BLaER1 treated with 17β-estradiol and CSF1 and Interleukin-3, amounts not matched to agents 10 nM and 100 nM (cell line): ENCODE measurements around the gene UVRAG.

ENCODE experiments used
- H3K27ac ChIP-seq, 11 experiments: shearing (Covaris generic); formaldehyde crosslinking; 2 replicates each; pipeline ENCODE4 v1.8.1; 2022
- H3K27me3 ChIP-seq, 11 experiments: shearing (Covaris generic); formaldehyde crosslinking; 2 replicates each; pipeline ENCODE4 v1.8.1; 2022
- H3K36me3 ChIP-seq, 11 experiments: shearing (Covaris generic); formaldehyde crosslinking; 2 replicates each; pipeline ENCODE4 v1.8.1; 2022
- H3K4me1 ChIP-seq, 10 experiments: shearing (Covaris generic); formaldehyde crosslinking; 2 replicates each; pipeline ENCODE4 v1.8.1; 2022
- H3K4me2 ChIP-seq, 11 experiments: shearing (Covaris generic); formaldehyde crosslinking; 2 replicates each; pipeline ENCODE4 v1.8.1; 2022
- H3K4me3 ChIP-seq, 10 experiments: shearing (Covaris generic); formaldehyde crosslinking; 2 replicates each; pipeline ENCODE4 v1.8.1; 2022
- H3K9ac ChIP-seq, 11 experiments: shearing (Covaris generic); formaldehyde crosslinking; 2 replicates each; pipeline ENCODE4 v1.8.1; 2022
- H3K9me3 ChIP-seq, 11 experiments: shearing (Covaris generic); formaldehyde crosslinking; replicated peaks in 1 of 11; 2 replicates each; pipeline ENCODE4 v1.8.1; 2022
- H4K20me1 ChIP-seq, 11 experiments: shearing (Covaris generic); formaldehyde crosslinking; 2 replicates each; pipeline ENCODE4 v1.8.1; 2022
- Cebpa-rat ChIP-seq, 11 experiments: shearing (Covaris generic); IDR thresholded peaks; 2 replicates each; pipeline ENCODE4 v1.8.1; 2022

The UVRAG gene

GRCh38 chr11:76185931-76186401 lies 371.0 kb downstream of the UVRAG start:
- H3K27ac ChIP-seq = no peak overlapping the region
- H3K36me3 ChIP-seq = no peaks in the 10 kb centered on the region
- H4K20me1 ChIP-seq = no peaks in the 10 kb centered on the region
- no peaks in the 10 kb centered on the region for H3K27me3 ChIP-seq
- no peak for TF ChIP-seq Cebpa-rat (IDR thresholded peaks at IDR 0.05)
- peak overlapping the region in 4 of 11 experiments; percentile 5 to 76 (median 52); a peak in 4 of 22 replicates for H3K4me2 ChIP-seq
- no peak overlapping the region for H3K9ac ChIP-seq
- peaks cover 12 to 30% (median 23%) of the 10 kb centered on the region in 10 experiments; a peak in 19 of 20 replicates for H3K4me1 ChIP-seq
- H3K4me3 ChIP-seq = no peak overlapping the region
- H3K9me3 ChIP-seq = peaks cover 0 to 14% (median 10%) of the 10 kb centered on the region in 11 experiments; a peak in 14 of 22 replicates

- no peak for TF ChIP-seq Cebpa-rat (IDR thresholded peaks at IDR 0.05)
- Histone ChIP-seq H3K4me1 (peaks cover 12 to 30% (median 23%) of the 10 kb centered on the region in 10 experiments; a peak in 19 of 20 replicates), H3K4me3 (no peak overlapping the region), H3K27me3 (no peaks in the 10 kb centered on the region), H3K4me2 (no peak overlapping the region), H4K20me1 (no peaks in the 10 kb centered on the region), H3K27ac (no peak overlapping the region), H3K9ac (no peak overlapping the region), H3K9me3 (peaks cover 0 to 14% (median 10%) of the 10 kb centered on the region in 11 experiments; a peak in 14 of 22 replicates), H3K36me3 (no peaks in the 10 kb centered on the region)
These were observed 371.8 kb downstream of the UVRAG start for GRCh38 chr11:76186776-76187279.

GRCh38 chr11:76188873-76189272 lies 373.9 kb downstream of the UVRAG start:
- no peaks in the 10 kb centered on the region for H3K27me3 ChIP-seq
- H3K9me3 ChIP-seq = peaks cover 0 to 14% (median 10%) of the 10 kb centered on the region in 11 experiments; a peak in 14 of 22 replicates
- no peak for TF ChIP-seq Cebpa-rat (IDR thresholded peaks at IDR 0.05)
- no peak overlapping the region for H3K9ac ChIP-seq
- H3K4me1 ChIP-seq = peaks cover 12 to 30% (median 23%) of the 10 kb centered on the region in 10 experiments; a peak in 19 of 20 replicates
- no peak overlapping the region for H3K27ac ChIP-seq
- H3K4me2 ChIP-seq = no peak overlapping the region
- no peak overlapping the region for H3K4me3 ChIP-seq
- H4K20me1 ChIP-seq = no peaks in the 10 kb centered on the region
- no peaks in the 10 kb centered on the region for H3K36me3 ChIP-seq

GRCh38 chr11:76189682-76190081 lies 374.7 kb downstream of the UVRAG start:
- Histone ChIP-seq H3K36me3 (no peaks in the 10 kb centered on the region), H3K27ac (no peak overlapping the region), H3K27me3 (no peaks in the 10 kb centered on the region), H4K20me1 (no peaks in the 10 kb centered on the region), H3K9me3 (peaks cover 0 to 14% (median 10%) of the 10 kb centered on the region in 11 experiments; a peak in 14 of 22 replicates), H3K4me2 (peak overlapping the region in 6 of 11 experiments; percentile 0 to 33 (median 16); a peak in 5 of 22 replicates), H3K9ac (no peak overlapping the region), H3K4me1 (peaks cover 8 to 24% (median 17%) of the 10 kb centered on the region in 10 experiments; a peak in 19 of 20 replicates), H3K4me3 (no peak overlapping the region)
- TF ChIP-seq Cebpa-rat (IDR thresholded peaks at IDR 0.05) = no peak

- H3K27me3 ChIP-seq = no peaks in the 10 kb centered on the region
- no peak overlapping the region for H3K4me3 ChIP-seq
- peaks cover under 1 to 17% (median 10%) of the 10 kb centered on the region in 10 experiments; a peak in 13 of 20 replicates for H3K4me1 ChIP-seq
- no peaks in the 10 kb centered on the region for H3K36me3 ChIP-seq
- no peak for TF ChIP-seq Cebpa-rat (IDR thresholded peaks at IDR 0.05)
- peak overlapping the region in 3 of 11 experiments; percentile 13 to 33 (median 18); a peak in 2 of 22 replicates for H3K4me2 ChIP-seq
- peaks cover 0 to 14% (median 10%) of the 10 kb centered on the region in 11 experiments; a peak in 14 of 22 replicates for H3K9me3 ChIP-seq
- no peak overlapping the region for H3K9ac ChIP-seq
- H4K20me1 ChIP-seq = no peaks in the 10 kb centered on the region
- H3K27ac ChIP-seq = no peak overlapping the region
These were observed 375.4 kb downstream of the UVRAG start for GRCh38 chr11:76190376-76190775.
